Stimulated activated CD4-positive, alpha-beta T cell treated with anti-CD3 and anti-CD28 coated beads, Interleukin-1b, Interleukin-23, amount 100 ng/mL, for 24 hours (primary cell): Measurements from ENCODE around the gene CYB561A3.
"Not testable (repeated sequence)": the region's sequence is repeated elsewhere in the genome, so short reads cannot be mapped to it uniquely, and the experiment has no call there.

Source experiments
- DNase-seq, 4 experiments: peaks; one replicate each; pipeline ENCODE4 v3.0.0-alpha.2; 2020; ENCODE audit warnings: low read depth in 4 of 4, low spot score in 1 of 4

The CYB561A3 gene

GRCh38 chr11:61361741-61362541 lies at the start of gene CYB561A3, which contains the start of gene TMEM138:
TSS of gene CYB561A3 (minus strand) at chr11:61361882. CDS start at chr11:61356713, 5,169 bp downstream.
TSS of gene TMEM138 (plus strand) at chr11:61362374. CDS start at chr11:61364391, 2,017 bp downstream.
- peak; percentile 68 to 90 (median 78) for DNase-seq

GRCh38 chr11:61406991-61407728 lies 45.5 kb upstream of the CYB561A3 start:
- no peak for DNase-seq

- no peak for DNase-seq
Observed at GRCh38 chr11:61406067-61406466, 44.4 kb upstream of the CYB561A3 start.

GRCh38 chr11:61404641-61405040 lies 43.0 kb upstream of the CYB561A3 start:
- no peak for DNase-seq

- no peak for DNase-seq
Observed at GRCh38 chr11:61404103-61404502, 42.4 kb upstream of the CYB561A3 start.

GRCh38 chr11:61403658-61404057 lies 42.0 kb upstream of the CYB561A3 start:
- no peak for DNase-seq

GRCh38 chr11:61401573-61401972 lies 39.9 kb upstream of the CYB561A3 start:
- DNase-seq, result no peak

- DNase-seq, result no peak
Observed at GRCh38 chr11:61401173-61401572, 39.5 kb upstream of the CYB561A3 start.

GRCh38 chr11:61392981-61393595 lies 31.4 kb upstream of the CYB561A3 start:
- no peak for DNase-seq

- DNase-seq, result no peak
Observed at GRCh38 chr11:61390161-61390560, 28.5 kb upstream of the CYB561A3 start.

GRCh38 chr11:61384271-61385242 lies 22.9 kb upstream of the CYB561A3 start:
- no peak for DNase-seq

- DNase-seq, result not testable (repeated sequence)
Observed at GRCh38 chr11:61383859-61384258, 22.2 kb upstream of the CYB561A3 start.

- DNase-seq, result no peak
Observed at GRCh38 chr11:61380884-61381283, 19.2 kb upstream of the CYB561A3 start.

- DNase-seq, result no peak
Observed at GRCh38 chr11:61378713-61379313, 17.1 kb upstream of the CYB561A3 start.

GRCh38 chr11:61377461-61378160 lies 15.9 kb upstream of the CYB561A3 start:
- DNase-seq, result no peak

- no peak for DNase-seq
Observed at GRCh38 chr11:61375761-61376108, 14.1 kb upstream of the CYB561A3 start.

- no peak for DNase-seq
Observed at GRCh38 chr11:61372659-61373420, 11.2 kb upstream of the CYB561A3 start.

- DNase-seq, result no peak
Observed at GRCh38 chr11:61370349-61371005, 8.8 kb upstream of the CYB561A3 start.
